Spinal cord (tissue), 10 donors: Measurements from ENCODE around the gene NGF. TPM values are rescaled to one million over a fixed set of nuclear protein-coding genes. Genes with fewer than 3 reads are reported as not detected.
"Not testable (repeated sequence)": the region's sequence is repeated elsewhere in the genome, so short reads cannot be mapped to it uniquely, and the experiment has no call there.

Experiments used
- DNase-seq, 6 donors: peaks; one replicate each; pipeline versions ENCODE4 v3.0.0 to v3.0.0-alpha.2; 2013 to 2015; ENCODE audit warnings: low spot score in 6 of 6, low read depth in 4 of 6
- H3K27ac ChIP-seq: one replicate; pipeline ENCODE4 v1.5.1; 2013; ENCODE audit warnings: low read depth, low read length, control low read depth
- H3K27me3 ChIP-seq: one replicate; pipeline ENCODE4 v1.6.1; 2013; ENCODE audit warnings: low read length; ENCODE audit not compliant: control insufficient read depth, insufficient read depth
- H3K36me3 ChIP-seq: one replicate; pipeline ENCODE4 v1.6.1; 2013; ENCODE audit warnings: low read length; ENCODE audit not compliant: control insufficient read depth, insufficient read depth
- H3K4me1 ChIP-seq: one replicate; pipeline ENCODE4 v1.6.1; 2013; ENCODE audit warnings: low read length; ENCODE audit not compliant: control insufficient read depth, insufficient read depth
- H3K4me3 ChIP-seq: one replicate; pipeline ENCODE4 v1.5.1; 2013; ENCODE audit warnings: low read depth, low read length, control low read depth
- H3K9me3 ChIP-seq: one replicate; pipeline ENCODE4 v1.6.1; 2013; ENCODE audit warnings: low read length; ENCODE audit not compliant: control insufficient read depth, insufficient read depth
- WGBS: methylation state at CpG from one replicate; pipeline ENCODE4 v1.1.5; 2013; ENCODE audit warnings: missing lambda C conversion rate; ENCODE audit not compliant: insufficient coverage; 5-methylcytosine and 5-hydroxymethylcytosine counted together
- polyA plus RNA-seq, 2 donors: library from polyadenylated mRNA; unstranded; fragments of 120-200 nt; gene quantifications; one replicate each; pipeline ENCODE4 v1.2.1, GENCODE V29; 2013; ENCODE audit not compliant: insufficient read length in 2 of 2
- total RNA-seq, 2 donors: library from RNA; depleted of rRNA in 1 of 2; stranded (reverse); fragments of 120-200 nt in 1 of 2; fragments of >200 nt in 1 of 2; gene quantifications; one replicate each; pipeline versions ENCODE4 v1.2.3 to v1.2.4, GENCODE V29; 2013 to 2014
- donor health status: healthy.

Gene NGF
- total and polyA plus RNA-seq, 4 donors: 2.0 to 10.4 (median 4.2) TPM

GRCh38 chr1:115314092-115314491, 24.0 kb downstream of the NGF start:
- H3K36me3 ChIP-seq: no peaks in the 10 kb centered on the region
- DNase-seq: peak in 4 of 6 donors; percentile 31 to 89 (median 42)
- WGBS: 32% methylated on average over 3 of the region's 4 CpGs
- peaks cover 5% of the 10 kb centered on the region for H3K4me1 ChIP-seq
- no peaks in the 10 kb centered on the region for H3K9me3 ChIP-seq
- H3K27ac ChIP-seq: peak overlapping the region; percentile 68
- H3K27me3 ChIP-seq: no peaks in the 10 kb centered on the region
- H3K4me3 ChIP-seq: no peak overlapping the region

GRCh38 chr1:115313182-115313581, 24.9 kb downstream of the NGF start:
- WGBS: no CpG with 5 or more reads among the region's 1 CpG
- Histone ChIP-seq H3K27ac (no peak overlapping the region), H3K4me1 (peaks cover 5% of the 10 kb centered on the region), H3K36me3 (no peaks in the 10 kb centered on the region), H3K4me3 (no peak overlapping the region), H3K27me3 (no peaks in the 10 kb centered on the region), H3K9me3 (no peaks in the 10 kb centered on the region)
- peak in 2 of 6 donors; percentile 34 to 55 for DNase-seq

- DNase-seq: no peak
- no peak overlapping the region for H3K4me3 ChIP-seq
- H3K27ac ChIP-seq: no peak overlapping the region
- no peaks in the 10 kb centered on the region for H3K27me3 ChIP-seq
- H3K36me3 ChIP-seq: no peaks in the 10 kb centered on the region
- no peaks in the 10 kb centered on the region for H3K9me3 ChIP-seq
- peaks cover 5% of the 10 kb centered on the region for H3K4me1 ChIP-seq
These were observed 25.3 kb downstream of the NGF start for GRCh38 chr1:115312742-115313141.

- no peaks in the 10 kb centered on the region for H3K9me3 ChIP-seq
- no CpG with 5 or more reads among the region's 1 CpG for WGBS
- no peak overlapping the region for H3K4me3 ChIP-seq
- peaks cover 5% of the 10 kb centered on the region for H3K4me1 ChIP-seq
- H3K27me3 ChIP-seq: no peaks in the 10 kb centered on the region
- no peak for DNase-seq
- H3K27ac ChIP-seq: no peak overlapping the region
- H3K36me3 ChIP-seq: no peaks in the 10 kb centered on the region
These were observed 26.5 kb downstream of the NGF start for GRCh38 chr1:115311474-115311989.

DNA sequence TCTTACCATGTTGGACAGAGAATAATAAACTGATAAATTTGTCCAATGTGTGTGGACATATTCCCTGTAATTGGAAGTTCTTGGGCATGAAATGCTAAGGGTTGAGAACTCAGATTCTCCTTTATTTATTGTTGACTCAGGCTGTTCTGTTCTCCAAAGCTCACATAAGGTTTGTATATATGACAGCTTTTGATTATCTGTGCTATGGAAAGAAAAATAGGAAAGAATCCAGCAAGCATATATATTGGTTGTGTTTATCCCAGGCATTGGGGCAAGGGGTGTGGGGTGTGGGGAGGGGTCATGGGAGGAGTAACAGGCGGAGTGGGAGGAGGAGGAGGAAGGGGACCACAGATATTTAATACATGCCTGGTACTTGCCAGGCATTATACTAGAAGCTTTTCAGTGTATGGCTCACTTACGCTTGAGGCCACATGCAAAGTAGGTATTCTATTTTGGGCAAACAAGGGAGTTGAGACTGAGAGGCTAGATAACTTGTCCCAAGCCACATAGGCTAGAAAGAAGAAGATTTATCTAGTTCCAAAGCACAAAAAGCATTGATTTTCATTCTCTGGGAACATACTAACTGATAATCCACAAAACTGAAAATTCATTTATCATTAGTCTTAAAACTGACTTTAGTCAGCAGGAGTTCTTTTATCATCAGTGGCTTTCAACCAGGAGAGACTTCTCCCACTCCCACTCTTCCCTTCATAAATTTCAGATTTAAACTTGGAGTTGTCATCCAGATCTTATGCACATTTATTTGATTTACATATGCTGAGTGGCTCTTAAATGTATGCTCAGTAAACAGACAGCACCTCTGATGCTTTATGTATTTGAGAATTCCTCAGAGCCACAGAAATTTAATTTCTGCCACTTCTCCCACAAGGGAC, 27.2 kb downstream of the NGF start:
- Histone ChIP-seq H3K4me3 (no peak overlapping the region), H3K27ac (no peak overlapping the region), H3K27me3 (no peaks in the 10 kb centered on the region), H3K36me3 (no peaks in the 10 kb centered on the region), H3K4me1 (peaks cover 5% of the 10 kb centered on the region), H3K9me3 (no peaks in the 10 kb centered on the region)
- no CpG with 5 or more reads among the region's 2 CpGs for WGBS
- no peak for DNase-seq

DNA sequence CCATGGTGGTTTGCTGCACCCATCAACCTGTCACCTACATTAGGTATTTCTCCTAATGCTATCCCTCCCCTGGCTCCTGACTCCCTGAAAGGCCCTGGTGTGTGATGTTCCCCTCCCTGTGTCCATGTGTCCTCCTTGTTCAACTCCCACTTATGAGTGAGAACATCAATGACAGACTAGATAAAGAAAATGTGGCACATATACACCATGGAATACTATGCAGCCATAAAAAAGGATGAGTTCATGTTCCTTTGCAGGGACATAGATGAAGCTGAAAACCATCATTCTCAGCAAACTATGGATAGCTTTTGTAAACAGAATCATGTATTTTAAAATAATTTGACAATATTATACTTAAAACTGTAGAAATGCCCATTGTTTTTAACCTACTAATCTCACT, 28.5 kb downstream of the NGF start:
- H3K27ac ChIP-seq, H3K27me3 ChIP-seq, H3K9me3 ChIP-seq, H3K4me3 ChIP-seq, DNase-seq, H3K4me1 ChIP-seq, H3K36me3 ChIP-seq: not testable (repeated sequence)

DNA sequence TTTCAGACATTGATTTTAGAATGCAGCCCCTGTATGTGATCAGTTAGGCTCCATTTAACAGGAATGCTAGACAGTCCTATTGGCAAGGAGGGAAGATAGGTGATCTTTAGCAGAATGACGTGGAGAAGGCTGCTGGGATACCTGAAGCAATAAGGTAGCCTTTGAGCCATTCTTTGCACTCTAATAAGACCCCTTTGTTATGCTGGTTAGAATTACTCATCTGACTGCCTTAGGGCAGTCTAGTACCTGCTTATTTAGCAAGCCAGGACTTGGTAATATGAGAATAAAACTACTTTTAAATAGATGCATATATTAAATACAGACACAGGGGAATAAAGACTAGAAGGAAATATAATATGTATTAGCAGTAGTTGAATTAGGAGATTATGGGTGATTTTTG, 29.1 kb downstream of the NGF start:
- no CpG with 5 or more reads among the region's 1 CpG for WGBS
- Histone ChIP-seq H3K27ac (no peak overlapping the region), H3K9me3 (no peaks in the 10 kb centered on the region), H3K36me3 (no peaks in the 10 kb centered on the region), H3K27me3 (no peaks in the 10 kb centered on the region), H3K4me3 (no peak overlapping the region), H3K4me1 (peaks cover under 1% of the 10 kb centered on the region)
- DNase-seq: no peak

- Histone ChIP-seq H3K9me3 (no peaks in the 10 kb centered on the region), H3K36me3 (no peaks in the 10 kb centered on the region), H3K27me3 (no peaks in the 10 kb centered on the region), H3K4me3 (no peak overlapping the region), H3K27ac (no peak overlapping the region), H3K4me1 (peaks cover under 1% of the 10 kb centered on the region)
- DNase-seq: no peak
These were observed 30.4 kb downstream of the NGF start for GRCh38 chr1:115307661-115308060.

- Histone ChIP-seq H3K4me3 (no peak overlapping the region), H3K27me3 (no peaks in the 10 kb centered on the region), H3K27ac (no peak overlapping the region), H3K9me3 (no peaks in the 10 kb centered on the region), H3K36me3 (no peaks in the 10 kb centered on the region), H3K4me1 (peaks cover 7% of the 10 kb centered on the region)
- no peak for DNase-seq
- WGBS: 93% methylated on average over 2 of the region's 2 CpGs
These were observed 31.9 kb downstream of the NGF start for GRCh38 chr1:115306146-115306545.

DNA sequence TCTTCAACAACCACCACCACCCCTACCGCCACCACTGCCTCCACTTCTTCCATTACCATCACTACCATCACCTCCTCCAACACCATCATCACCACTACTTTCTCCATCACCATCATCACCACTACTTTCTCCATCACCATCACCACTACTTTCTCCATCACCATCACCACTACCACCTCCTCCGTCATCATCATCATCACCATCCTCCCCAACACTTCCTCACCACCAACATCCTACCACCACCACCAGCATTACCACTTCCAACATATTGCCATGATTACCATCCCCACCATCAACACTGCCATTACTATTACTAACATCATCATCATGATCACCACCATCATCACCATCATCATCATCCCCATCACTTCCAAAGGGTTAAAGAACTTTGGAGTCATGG, 34.7 kb downstream of the NGF start:
- peaks cover 7% of the 10 kb centered on the region for H3K4me1 ChIP-seq
- WGBS: 93% methylated on average over 2 of the region's 2 CpGs

More for the DNA sequence above, 34.7 kb downstream of the NGF start:
- no peak overlapping the region for H3K4me3 ChIP-seq
- H3K27ac ChIP-seq: no peak overlapping the region
- DNase-seq: no peak
- no peaks in the 10 kb centered on the region for H3K9me3 ChIP-seq
- H3K36me3 ChIP-seq: no peaks in the 10 kb centered on the region
- H3K27me3 ChIP-seq: no peaks in the 10 kb centered on the region
